Uterus (tissue), 2 donors: ENCODE data around the gene ADARB1.

ENCODE experiments used
- POLR2A ChIP-seq, 2 donors: fragments of 450-650 bp; IDR thresholded peaks; one replicate each; pipeline ENCODE4 v1.6.1; 2016; ENCODE audit warnings: antibody characterized with exemption in 2 of 2, mild to moderate bottlenecking in 1 of 2, moderate library complexity in 1 of 2
- TF ChIP-seq, protein P1 (sequence below), 4 experiments: fragments of 200-600 bp in 2 of 4; fragments of 450-650 bp in 2 of 4; sonication (generic) in 2 of 4; IDR thresholded peaks; one replicate each; pipeline ENCODE4 v1.5.1; 2016 to 2019; ENCODE audit warnings: antibody characterized with exemption in 4 of 4, mild to moderate bottlenecking in 2 of 4, moderate library complexity in 1 of 4

DNA sequence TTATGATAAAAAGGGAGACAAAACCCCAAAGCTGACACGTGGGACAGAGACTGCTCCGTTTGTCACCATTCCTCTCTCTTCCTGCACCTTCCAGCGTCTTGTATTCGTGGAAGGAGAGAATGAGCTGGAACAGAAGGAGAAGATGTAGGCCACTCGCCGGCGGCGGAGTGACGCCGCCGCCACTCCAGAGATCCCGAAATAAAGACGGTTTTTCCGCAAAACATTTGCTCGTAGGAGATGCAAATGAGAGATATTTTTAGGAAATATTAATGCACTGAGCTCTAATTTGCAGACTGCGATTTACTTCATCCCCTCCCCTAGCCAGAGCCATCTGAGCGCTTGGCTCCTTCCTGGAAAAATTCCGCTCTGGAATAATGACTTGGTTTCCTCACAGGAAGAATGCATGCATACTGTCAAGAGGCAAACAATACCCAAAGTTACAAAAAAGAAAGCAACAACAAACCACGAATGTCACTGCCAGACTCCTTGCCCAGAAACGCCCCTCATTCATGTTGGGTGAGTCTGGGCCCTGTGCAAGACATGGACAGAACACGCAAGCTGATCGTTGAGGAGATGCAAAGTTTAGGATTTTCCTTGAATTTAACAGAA lies 18.0 kb upstream of the ADARB1 start:
- TF ChIP-seq, protein P1, sequence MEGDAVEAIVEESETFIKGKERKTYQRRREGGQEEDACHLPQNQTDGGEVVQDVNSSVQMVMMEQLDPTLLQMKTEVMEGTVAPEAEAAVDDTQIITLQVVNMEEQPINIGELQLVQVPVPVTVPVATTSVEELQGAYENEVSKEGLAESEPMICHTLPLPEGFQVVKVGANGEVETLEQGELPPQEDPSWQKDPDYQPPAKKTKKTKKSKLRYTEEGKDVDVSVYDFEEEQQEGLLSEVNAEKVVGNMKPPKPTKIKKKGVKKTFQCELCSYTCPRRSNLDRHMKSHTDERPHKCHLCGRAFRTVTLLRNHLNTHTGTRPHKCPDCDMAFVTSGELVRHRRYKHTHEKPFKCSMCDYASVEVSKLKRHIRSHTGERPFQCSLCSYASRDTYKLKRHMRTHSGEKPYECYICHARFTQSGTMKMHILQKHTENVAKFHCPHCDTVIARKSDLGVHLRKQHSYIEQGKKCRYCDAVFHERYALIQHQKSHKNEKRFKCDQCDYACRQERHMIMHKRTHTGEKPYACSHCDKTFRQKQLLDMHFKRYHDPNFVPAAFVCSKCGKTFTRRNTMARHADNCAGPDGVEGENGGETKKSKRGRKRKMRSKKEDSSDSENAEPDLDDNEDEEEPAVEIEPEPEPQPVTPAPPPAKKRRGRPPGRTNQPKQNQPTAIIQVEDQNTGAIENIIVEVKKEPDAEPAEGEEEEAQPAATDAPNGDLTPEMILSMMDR (IDR thresholded peaks at IDR 0.05) = no peak
- no peak for TF ChIP-seq POLR2A (IDR thresholded peaks at IDR 0.05)
